ENCODE results near the gene CA5A. TPM values are rescaled to one million over a fixed set of nuclear protein-coding genes. Genes with fewer than 3 reads are reported as not detected.

The CA5A gene
- total RNA-seq, 1 donor from 2014 or later, result not detected

- peaks cover 0 to 12% of the 10 kb centered on the region in 2 donors for H3K36me3 ChIP-seq
- peak overlapping the region in 1 of 2 donors; percentile 10 for H3K4me3 ChIP-seq
- no peak for DNase-seq (ENCODE audit: low spot score in 2 of 2)
- H3K27me3 ChIP-seq, result no peaks in the 10 kb centered on the region
- no peak for TF ChIP-seq CTCF (IDR thresholded peaks at IDR 0.05)
- H3K27ac ChIP-seq, result no peak overlapping the region
- intact Hi-C loops (cut with DNase I), result no loop called here
- peaks cover 0 to 9% of the 10 kb centered on the region in 2 donors for H3K4me1 ChIP-seq
- H3K9me3 ChIP-seq, result no peaks in the 10 kb centered on the region
Observed at GRCh38 chr16:87956365-87957231, 20.3 kb upstream of the CA5A start.

GRCh38 chr16:87956098-87956364 is 19.7 kb upstream of the CA5A start:
- Histone ChIP-seq H3K4me3 (no peak overlapping the region), H3K27me3 (no peaks in the 10 kb centered on the region), H3K27ac (peak overlapping the region in 1 of 2 donors; percentile 48), H3K9me3 (no peaks in the 10 kb centered on the region), H3K4me1 (peaks cover 0 to 9% of the 10 kb centered on the region in 2 donors), H3K36me3 (peaks cover 0 to 12% of the 10 kb centered on the region in 2 donors)
- TF ChIP-seq CTCF (IDR thresholded peaks at IDR 0.05), result no peak
- intact Hi-C loops (cut with DNase I), result no loop called here
- DNase-seq (ENCODE audit: low spot score in 2 of 2), result no peak

- no peak for DNase-seq (ENCODE audit: low spot score in 2 of 2)
- peak overlapping the region in 1 of 2 donors; percentile 97 for H3K27ac ChIP-seq
- no peak for TF ChIP-seq CTCF (IDR thresholded peaks at IDR 0.05)
- H3K9me3 ChIP-seq, result no peaks in the 10 kb centered on the region
- intact Hi-C loops (cut with DNase I), result no loop called here
- H3K4me3 ChIP-seq, result no peak overlapping the region
- H3K27me3 ChIP-seq, result no peaks in the 10 kb centered on the region
- peaks cover 0 to 12% of the 10 kb centered on the region in 2 donors for H3K36me3 ChIP-seq
- H3K4me1 ChIP-seq, result peaks cover 0 to 9% of the 10 kb centered on the region in 2 donors
Observed at GRCh38 chr16:87955302-87956097, 19.2 kb upstream of the CA5A start.

GRCh38 chr16:87954826-87955225 is 18.5 kb upstream of the CA5A start:
- intact Hi-C loops (cut with DNase I), result no loop called here
- Histone ChIP-seq H3K4me3 (no peak overlapping the region), H3K9me3 (no peaks in the 10 kb centered on the region), H3K27me3 (no peaks in the 10 kb centered on the region), H3K4me1 (peaks cover 0 to 9% of the 10 kb centered on the region in 2 donors), H3K27ac (peak overlapping the region in 1 of 2 donors; percentile 97), H3K36me3 (peaks cover 0 to 12% of the 10 kb centered on the region in 2 donors)
- TF ChIP-seq CTCF (IDR thresholded peaks at IDR 0.05), result no peak
- DNase-seq (ENCODE audit: low spot score in 2 of 2), result no peak

DNA sequence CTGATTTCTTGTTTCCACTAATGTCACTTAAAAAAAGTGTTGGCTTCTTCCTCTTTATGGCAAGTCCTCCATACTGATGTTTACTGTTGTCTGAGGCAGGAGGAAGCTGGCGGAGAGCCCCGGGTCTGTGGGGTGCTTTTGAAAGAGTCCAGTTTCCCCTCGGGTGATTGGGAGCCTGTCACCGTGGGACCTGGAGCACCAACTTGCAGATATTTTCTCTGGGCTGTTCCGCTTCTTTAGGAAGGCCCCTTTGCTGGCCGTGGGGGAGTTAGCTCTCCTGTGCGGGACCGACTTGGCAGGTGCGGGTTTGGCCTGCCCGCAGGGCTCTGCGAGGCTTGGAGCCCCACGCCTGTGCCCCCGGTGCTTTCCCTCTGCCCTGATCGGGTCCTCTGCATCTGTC is 18.0 kb upstream of the CA5A start:
- intact Hi-C loops (cut with DNase I), result no loop called here
- TF ChIP-seq CTCF (IDR thresholded peaks at IDR 0.05), result no peak

More for the DNA sequence above, 18.0 kb upstream of the CA5A start:
- DNase-seq (ENCODE audit: low spot score in 2 of 2), result no peak
- Histone ChIP-seq H3K27me3 (no peaks in the 10 kb centered on the region), H3K4me3 (no peak overlapping the region), H3K27ac (peak overlapping the region; percentile 31 to 97), H3K36me3 (peaks cover 0 to 12% of the 10 kb centered on the region in 2 donors), H3K4me1 (peaks cover 0 to 9% of the 10 kb centered on the region in 2 donors), H3K9me3 (no peaks in the 10 kb centered on the region)
